Activated T-cell treated with anti-CD3 and anti-CD28 coated beads, Interleukin-2, amount 50 U/mL, for 4 hours (primary cell): ENCODE measurements around the gene UBE2Q1. TPM values are rescaled to one million over a fixed set of nuclear protein-coding genes. Genes with fewer than 3 reads are reported as not detected.

Experiments
- ATAC-seq, 2 donors: fragments of 200-7000 bp; cut with Tn5 transposase; one replicate each; pipeline ENCODE4 v1.10.0; 2021
- DNase-seq: peaks from one replicate; pipeline ENCODE4 v3.0.0-alpha.2; 2020
- H3K27me3 Mint-ChIP-seq: one replicate; pipeline ENCODE4 v1.8.0; 2021; ENCODE audit warnings: low read depth, mixed read lengths
- H3K36me3 Mint-ChIP-seq: one replicate; pipeline ENCODE4 v1.8.0; 2022; ENCODE audit warnings: mixed read lengths; ENCODE audit not compliant: insufficient read depth
- H3K4me1 Mint-ChIP-seq: one replicate; pipeline ENCODE4 v1.8.0; 2021; ENCODE audit warnings: low read depth, mixed read lengths
- H3K4me3 Mint-ChIP-seq: one replicate; pipeline ENCODE4 v1.8.0; 2021; ENCODE audit warnings: mild to moderate bottlenecking, moderate library complexity, mixed read lengths
- H3K9me3 Mint-ChIP-seq: one replicate; pipeline ENCODE4 v1.8.0; 2021; ENCODE audit warnings: mixed read lengths
- total RNA-seq, 3 donors: library from RNA; stranded (reverse); gene quantifications; one replicate each; pipeline ENCODE4 v1.2.1, GENCODE V29; 2021

UBE2Q1 gene
- total RNA-seq, result 100 to 1,000 TPM in 2 of 3 donors, 10 to 100 TPM in 1; 99.0 to 106 (median 103) TPM

GRCh38 chr1:154557939-154558719 lies at the start of gene UBE2Q1:
Gene UBE2Q1 (minus strand): TSS chr1:154558662. CDS start chr1:154558553, 109 bp downstream.
- H3K4me3 Mint-ChIP-seq, result peak within 1 kb of the TSS; percentile 90
- DNase-seq (peak; percentile 21), ATAC-seq (peak; percentile 6 to 70)
- no peaks in the 10 kb centered on the region for H3K9me3 Mint-ChIP-seq
- peaks cover 22% of the 10 kb centered on the region for H3K36me3 Mint-ChIP-seq
- H3K27me3 Mint-ChIP-seq, result no peaks in the 10 kb centered on the region
- peaks cover 20% of the 10 kb centered on the region for H3K4me1 Mint-ChIP-seq

- H3K27me3 Mint-ChIP-seq, result no peaks in the 10 kb centered on the region
- DNase-seq (peak; percentile 88), ATAC-seq (peak; percentile 78 to 81)
- no peaks in the 10 kb centered on the region for H3K9me3 Mint-ChIP-seq
- peak within 1 kb of the TSS; percentile 98 for H3K4me3 Mint-ChIP-seq
- H3K36me3 Mint-ChIP-seq, result peaks cover 16% of the 10 kb centered on the region
- H3K4me1 Mint-ChIP-seq, result peaks cover 72% of the 10 kb centered on the region
Measured at GRCh38 chr1:154607609-154608396, 49.3 kb upstream of the UBE2Q1 start, which contains the start of gene ADAR. Gene ADAR (minus strand): TSS chr1:154608186. CDS start chr1:154608006, 180 bp downstream.

DNA sequence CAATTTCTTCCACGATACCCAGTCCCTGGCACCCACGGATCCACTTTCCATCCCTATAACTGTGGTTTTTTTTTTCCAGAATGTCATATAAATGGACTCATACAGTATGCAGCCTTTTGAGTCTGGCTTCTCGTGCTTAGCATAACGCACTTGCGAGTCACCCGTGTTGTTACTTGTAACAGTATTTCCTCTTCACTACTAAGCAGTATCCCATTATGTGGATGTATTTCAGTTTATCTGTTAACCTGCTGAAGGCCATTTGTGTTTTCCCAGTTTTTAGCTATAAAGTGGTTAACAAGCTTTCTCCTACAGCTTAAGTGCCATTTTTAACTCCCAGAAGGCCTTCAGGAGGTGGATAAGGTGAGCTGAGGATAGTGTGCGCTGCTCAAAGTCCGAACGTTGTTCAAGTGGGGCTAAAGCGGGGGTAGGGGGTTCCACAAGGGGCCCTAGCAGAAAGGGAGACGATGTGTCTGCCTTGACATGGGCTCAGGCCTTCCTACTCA lies 48.7 kb upstream of the UBE2Q1 start:
- no peak for DNase-seq
- peak; percentile 7 to 14 for ATAC-seq
- H3K4me1 Mint-ChIP-seq, result peaks cover 78% of the 10 kb centered on the region
- H3K36me3 Mint-ChIP-seq, result peaks cover 19% of the 10 kb centered on the region
- no peaks in the 10 kb centered on the region for H3K27me3 Mint-ChIP-seq
- H3K4me3 Mint-ChIP-seq, result peak overlapping the region; percentile 98
- no peaks in the 10 kb centered on the region for H3K9me3 Mint-ChIP-seq

DNA sequence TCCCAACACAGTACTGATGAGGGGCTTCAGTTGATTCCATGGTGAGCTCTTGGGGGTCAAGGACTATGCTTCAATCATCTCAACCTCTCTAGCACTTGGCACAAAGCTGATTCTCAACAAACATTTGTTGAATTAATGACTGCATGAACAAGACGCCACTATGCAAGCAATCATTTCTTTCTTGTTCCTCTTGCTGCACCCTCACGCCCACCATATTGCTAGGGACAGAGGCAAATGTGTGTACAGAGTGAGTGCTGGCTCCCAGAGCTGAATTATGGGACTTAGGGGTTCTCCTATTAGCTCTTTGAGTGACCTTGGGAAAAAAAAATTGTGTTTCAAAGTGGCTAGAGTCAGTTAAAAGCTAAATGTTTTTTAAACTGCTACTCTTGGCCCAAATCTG lies 47.1 kb upstream of the UBE2Q1 start:
- Mint-ChIP-seq H3K27me3 (no peaks in the 10 kb centered on the region), H3K4me3 (peak overlapping the region; percentile 98), H3K36me3 (peaks cover 32% of the 10 kb centered on the region), H3K9me3 (no peaks in the 10 kb centered on the region), H3K4me1 (peaks cover 80% of the 10 kb centered on the region)
- DNase-seq (no peak), ATAC-seq (no peak)

GRCh38 chr1:154603317-154603716 lies 44.9 kb upstream of the UBE2Q1 start:
- Mint-ChIP-seq H3K27me3 (no peaks in the 10 kb centered on the region), H3K9me3 (no peaks in the 10 kb centered on the region), H3K36me3 (peaks cover 40% of the 10 kb centered on the region), H3K4me3 (no peak overlapping the region), H3K4me1 (peaks cover 78% of the 10 kb centered on the region)
- no peak for ATAC-seq
- DNase-seq, result no peak

DNA sequence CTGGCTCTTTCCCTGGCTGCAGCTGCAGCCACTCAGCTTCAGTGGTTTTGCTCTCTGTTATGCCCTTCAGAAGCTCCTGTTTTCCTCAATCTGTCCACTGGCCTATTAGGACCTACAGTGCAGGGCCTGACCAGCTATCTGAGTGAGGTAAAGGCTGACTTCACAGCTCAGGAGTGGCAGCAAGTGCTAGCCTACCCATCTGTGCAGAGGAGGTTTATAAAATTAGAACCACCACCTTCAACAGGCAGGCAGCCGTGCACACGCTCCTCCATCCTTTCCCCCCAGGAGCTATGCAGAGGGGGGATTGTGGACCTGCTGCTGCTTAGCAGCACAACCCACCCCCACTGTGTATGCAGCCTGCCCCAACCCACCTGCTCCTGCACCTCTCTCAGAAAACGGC lies 41.2 kb upstream of the UBE2Q1 start:
- no peak for DNase-seq
- no peaks in the 10 kb centered on the region for H3K9me3 Mint-ChIP-seq
- ATAC-seq, result no peak
- peaks cover 57% of the 10 kb centered on the region for H3K4me1 Mint-ChIP-seq
- H3K27me3 Mint-ChIP-seq, result no peaks in the 10 kb centered on the region
- peaks cover 47% of the 10 kb centered on the region for H3K36me3 Mint-ChIP-seq
- no peak overlapping the region for H3K4me3 Mint-ChIP-seq

- Mint-ChIP-seq H3K36me3 (peaks cover 52% of the 10 kb centered on the region), H3K4me1 (peaks cover 50% of the 10 kb centered on the region), H3K4me3 (no peak overlapping the region), H3K27me3 (no peaks in the 10 kb centered on the region), H3K9me3 (no peaks in the 10 kb centered on the region)
- ATAC-seq (peak; percentile 38 to 43), DNase-seq (no peak)
Measured at GRCh38 chr1:154598871-154599635, 40.6 kb upstream of the UBE2Q1 start.

- no peak overlapping the region for H3K4me3 Mint-ChIP-seq
- H3K36me3 Mint-ChIP-seq, result peaks cover 47% of the 10 kb centered on the region
- no peaks in the 10 kb centered on the region for H3K9me3 Mint-ChIP-seq
- H3K27me3 Mint-ChIP-seq, result no peaks in the 10 kb centered on the region
- no peak for DNase-seq
- ATAC-seq, result peak in 1 of 2 donors; percentile 52
- H3K4me1 Mint-ChIP-seq, result peaks cover 20% of the 10 kb centered on the region
Measured at GRCh38 chr1:154595621-154596020, 37.2 kb upstream of the UBE2Q1 start.

- DNase-seq, result no peak
- Mint-ChIP-seq H3K4me3 (no peak overlapping the region), H3K4me1 (peaks cover 15% of the 10 kb centered on the region), H3K27me3 (no peaks in the 10 kb centered on the region), H3K36me3 (peaks cover 49% of the 10 kb centered on the region), H3K9me3 (no peaks in the 10 kb centered on the region)
- ATAC-seq, result no peak
Measured at GRCh38 chr1:154594811-154595210, 36.3 kb upstream of the UBE2Q1 start.

GRCh38 chr1:154593390-154593789 lies 34.9 kb upstream of the UBE2Q1 start:
- peaks cover 57% of the 10 kb centered on the region for H3K36me3 Mint-ChIP-seq
- H3K9me3 Mint-ChIP-seq, result no peaks in the 10 kb centered on the region
- H3K27me3 Mint-ChIP-seq, result no peaks in the 10 kb centered on the region
- H3K4me3 Mint-ChIP-seq, result no peak overlapping the region
- H3K4me1 Mint-ChIP-seq, result peaks cover 4% of the 10 kb centered on the region
- ATAC-seq, result no peak
- DNase-seq, result no peak

DNA sequence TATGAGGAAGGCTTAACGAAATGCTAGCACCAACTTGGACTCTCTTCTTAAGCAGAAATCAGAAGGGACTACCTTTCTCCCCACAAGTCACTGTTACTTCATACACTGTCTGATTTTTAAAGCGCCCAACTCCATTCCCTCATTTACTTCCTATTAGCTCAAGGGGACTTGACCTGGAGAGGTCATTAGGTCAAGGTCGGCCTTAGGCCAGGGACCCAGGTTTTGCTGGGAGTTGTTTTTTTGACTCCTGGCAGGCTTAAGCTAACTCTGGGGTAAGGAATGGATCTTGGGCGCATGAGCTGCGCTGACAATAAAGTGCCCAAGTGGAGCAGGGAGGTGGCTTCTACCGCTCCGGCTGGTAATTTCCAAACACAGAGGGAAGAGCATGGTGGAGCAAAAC lies 32.7 kb upstream of the UBE2Q1 start:
- no peaks in the 10 kb centered on the region for H3K9me3 Mint-ChIP-seq
- peaks cover 65% of the 10 kb centered on the region for H3K36me3 Mint-ChIP-seq
- DNase-seq (no peak), ATAC-seq (no peak)
- peaks cover 4% of the 10 kb centered on the region for H3K4me1 Mint-ChIP-seq
- H3K27me3 Mint-ChIP-seq, result no peaks in the 10 kb centered on the region
- H3K4me3 Mint-ChIP-seq, result no peak overlapping the region

DNA sequence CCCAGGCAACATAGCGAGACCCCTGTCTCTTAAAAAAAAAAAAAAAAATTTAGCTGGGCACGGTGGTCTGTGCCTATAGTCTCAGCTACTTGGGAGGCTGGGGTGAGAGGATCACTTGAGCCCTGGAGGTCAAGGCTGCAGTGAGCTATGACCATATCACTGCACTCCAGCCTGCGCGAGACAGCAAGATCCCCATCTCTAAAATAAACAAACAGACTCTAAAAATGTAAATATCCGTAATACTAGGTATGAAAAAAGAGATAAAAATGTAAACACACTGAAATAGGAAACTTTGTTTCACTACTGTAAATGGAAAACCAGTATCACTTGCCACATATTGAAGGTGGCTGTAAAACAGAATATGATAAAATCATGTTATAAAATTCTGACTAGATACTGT lies 32.3 kb upstream of the UBE2Q1 start:
- ATAC-seq, result no peak
- peaks cover 70% of the 10 kb centered on the region for H3K36me3 Mint-ChIP-seq
- peaks cover 4% of the 10 kb centered on the region for H3K4me1 Mint-ChIP-seq
- no peak for DNase-seq
- no peaks in the 10 kb centered on the region for H3K27me3 Mint-ChIP-seq
- no peak overlapping the region for H3K4me3 Mint-ChIP-seq
- H3K9me3 Mint-ChIP-seq, result no peaks in the 10 kb centered on the region

- Mint-ChIP-seq H3K4me1 (peaks cover 4% of the 10 kb centered on the region), H3K36me3 (peaks cover 75% of the 10 kb centered on the region), H3K4me3 (no peak overlapping the region), H3K27me3 (no peaks in the 10 kb centered on the region), H3K9me3 (no peaks in the 10 kb centered on the region)
- ATAC-seq, result no peak
- no peak for DNase-seq
Measured at GRCh38 chr1:154589780-154590179, 31.3 kb upstream of the UBE2Q1 start.

DNA sequence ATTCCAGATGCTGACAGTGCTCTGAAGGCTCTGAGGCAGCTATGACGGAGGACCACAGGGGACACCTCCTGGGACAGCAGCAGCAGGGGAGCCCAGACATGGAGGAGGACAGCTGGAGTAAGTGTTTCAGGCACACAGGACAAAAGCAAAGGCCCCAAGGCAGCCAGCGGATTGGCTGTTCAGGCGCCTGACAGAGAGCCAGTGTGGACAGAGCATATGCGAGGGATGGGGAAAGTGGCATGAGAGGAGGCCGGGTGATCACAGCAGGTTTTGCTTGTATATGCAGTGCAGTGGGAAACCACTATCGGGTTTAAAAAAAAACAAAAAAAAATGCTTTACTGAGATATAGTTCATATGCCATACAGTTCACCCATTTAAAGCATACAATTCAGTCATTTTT lies 28.2 kb upstream of the UBE2Q1 start:
- peaks cover 68% of the 10 kb centered on the region for H3K36me3 Mint-ChIP-seq
- no peaks in the 10 kb centered on the region for H3K9me3 Mint-ChIP-seq
- no peaks in the 10 kb centered on the region for H3K27me3 Mint-ChIP-seq
- H3K4me1 Mint-ChIP-seq, result peaks cover 1% of the 10 kb centered on the region
- DNase-seq, result no peak
- no peak overlapping the region for H3K4me3 Mint-ChIP-seq
- ATAC-seq, result no peak
